HG02885 (cell line): ENCODE measurements around the gene MB21D2.
"Not testable (repeated sequence)": the region's sequence is repeated elsewhere in the genome, so short reads cannot be mapped to it uniquely, and the experiment has no call there.

ENCODE experiments used
- ATAC-seq: cut with Tn5 transposase; IDR thresholded peaks from one replicate; pipeline ENCODE4 v1.9.1; 2021; ENCODE audit warnings: mild to moderate bottlenecking; ENCODE audit not compliant: unreplicated experiment, poor library complexity

MB21D2 gene

DNA sequence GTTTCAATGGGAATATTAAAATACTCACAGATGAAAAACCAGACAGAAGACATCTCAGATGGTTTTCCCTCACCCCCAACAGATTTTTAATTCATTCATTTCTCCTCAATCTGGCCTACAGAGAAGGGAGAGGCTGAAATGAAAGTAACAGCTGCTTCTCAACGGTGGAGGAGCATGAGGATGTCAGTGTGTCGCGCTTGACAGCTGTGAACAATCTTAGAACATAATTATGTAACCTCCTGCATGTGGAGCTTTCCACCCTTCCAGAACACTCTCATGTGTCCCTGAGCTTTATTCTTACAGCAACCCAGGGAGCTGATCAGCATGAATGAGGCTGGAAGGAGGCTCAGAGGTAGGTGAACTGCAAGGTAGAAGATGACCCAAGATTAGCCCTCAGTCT, 52.7 kb downstream of the MB21D2 start:
- ATAC-seq: peak; percentile 74

- no peak for ATAC-seq
Measured at GRCh38 chr3:192863091-192863420, 54.6 kb downstream of the MB21D2 start.

DNA sequence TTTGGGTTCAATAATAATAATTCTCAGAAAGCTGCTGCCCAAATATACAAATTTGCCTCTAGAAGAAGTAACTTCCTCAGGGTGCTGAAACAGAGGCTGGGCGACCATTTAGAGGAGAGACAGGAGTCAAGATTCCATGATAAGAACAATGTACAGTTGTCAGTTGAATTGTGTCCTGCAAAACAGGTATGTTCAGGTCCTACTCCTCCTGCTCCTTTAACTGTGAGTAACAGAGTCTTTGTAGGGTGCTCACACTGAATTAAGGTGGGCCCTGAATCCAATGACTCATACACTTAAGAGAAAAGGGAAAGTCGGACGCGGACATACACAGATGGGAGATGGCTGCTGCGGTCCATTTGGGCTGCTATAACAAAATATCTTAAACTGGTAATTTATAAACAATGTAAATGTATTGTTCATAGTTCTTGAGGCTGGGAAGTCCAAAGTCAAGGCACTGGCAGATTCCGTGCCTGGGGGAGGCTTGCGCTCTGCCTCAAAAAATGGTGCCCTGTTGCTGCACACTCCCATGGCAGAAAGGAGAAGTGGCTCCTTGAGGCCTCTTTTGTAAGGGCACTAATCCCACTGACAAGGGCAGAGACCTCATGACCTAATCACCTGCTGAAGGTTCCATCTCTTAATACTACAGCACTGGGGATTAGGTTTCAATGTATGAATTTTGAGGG, 55.1 kb downstream of the MB21D2 start:
- ATAC-seq: no peak

DNA sequence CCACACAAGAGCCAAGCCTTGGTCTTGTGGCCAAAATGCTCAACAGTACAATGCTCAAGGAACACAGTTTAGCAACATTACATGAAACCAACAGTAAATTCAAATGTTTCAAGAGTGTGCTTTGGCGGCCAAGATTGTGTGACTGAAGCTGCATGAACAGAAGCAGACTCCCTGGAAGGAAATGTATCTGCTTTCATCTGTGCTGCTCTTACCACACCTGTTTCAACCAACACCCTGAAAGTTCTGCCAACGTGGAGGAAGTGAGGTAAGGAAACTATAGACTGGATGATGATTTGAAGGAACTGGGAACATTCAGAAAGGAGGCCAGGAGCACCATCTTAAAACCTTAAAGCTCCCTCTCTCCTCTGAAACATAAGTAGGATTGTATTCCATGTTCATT, 55.7 kb downstream of the MB21D2 start:
- ATAC-seq: peak; percentile 48

DNA sequence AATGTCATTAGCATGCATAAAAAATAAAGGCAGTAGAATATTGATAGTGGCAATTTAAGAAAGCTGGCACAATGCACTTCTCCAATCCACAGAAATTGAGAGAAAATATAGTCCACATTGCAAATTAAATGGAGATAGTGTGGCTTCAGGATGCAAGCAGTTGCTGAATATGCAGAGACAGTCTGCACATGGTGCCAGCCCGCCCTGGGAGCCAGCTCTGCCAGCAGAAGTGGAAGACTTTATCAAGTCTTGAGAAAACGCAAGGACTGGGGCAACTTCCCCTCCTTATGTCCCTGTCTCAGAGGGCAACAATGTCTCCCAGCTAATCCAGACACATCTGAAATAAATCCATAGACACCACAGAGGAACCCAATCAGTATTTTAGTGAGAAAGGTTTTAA, 57.2 kb downstream of the MB21D2 start:
- ATAC-seq: no peak

DNA sequence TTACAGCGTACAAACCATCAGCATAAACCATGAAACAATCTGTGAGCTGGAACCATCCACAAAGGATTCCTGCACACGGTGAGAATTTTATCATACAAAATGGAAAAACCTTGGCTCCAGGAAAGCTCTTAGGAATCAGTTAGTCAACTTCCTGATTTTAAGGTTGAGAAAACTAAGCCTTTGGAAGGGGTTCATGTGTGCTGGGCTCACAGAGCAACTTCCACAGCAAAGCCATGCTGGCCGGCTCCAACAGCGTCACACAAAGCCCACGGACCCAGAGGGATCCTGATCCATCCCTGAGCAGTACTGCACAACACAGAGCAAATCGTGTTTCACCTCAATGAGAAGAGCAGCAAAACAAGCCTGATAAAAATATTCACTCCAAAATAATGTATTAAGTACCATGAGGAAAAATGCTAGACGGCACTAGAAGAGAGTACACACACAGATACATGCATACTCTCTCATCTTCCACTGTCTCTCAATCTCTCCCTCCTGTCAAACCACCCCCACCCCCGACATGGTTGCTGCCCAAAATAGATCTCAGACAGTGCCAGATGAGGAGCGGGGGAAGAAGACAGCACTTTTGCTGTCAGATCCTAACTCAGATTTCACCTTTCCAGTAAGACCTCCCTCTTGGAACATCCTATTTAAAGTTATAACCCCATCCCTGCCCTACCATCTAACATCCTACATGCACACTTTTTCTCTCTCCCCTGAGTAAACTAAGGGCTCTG, 58.6 kb downstream of the MB21D2 start:
- ATAC-seq: no peak

DNA sequence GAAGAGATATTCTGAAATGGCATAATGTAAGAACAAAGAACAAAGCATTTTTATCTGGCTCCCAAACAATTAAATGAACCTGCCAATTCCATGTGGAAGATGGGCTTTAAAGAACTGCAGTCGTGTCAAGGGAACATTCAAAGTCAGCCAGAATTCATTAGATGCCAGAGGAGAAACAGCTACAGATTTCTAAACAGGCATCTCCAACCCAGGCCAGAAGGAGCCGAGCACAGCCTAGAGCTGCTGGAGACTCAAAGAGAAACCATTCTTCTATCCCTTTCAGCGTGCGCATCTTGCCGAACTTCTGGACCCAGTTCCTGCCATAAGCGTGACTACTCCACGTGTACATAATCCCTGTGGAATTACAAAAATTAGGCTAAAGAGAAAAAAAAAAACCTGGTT, 60.4 kb downstream of the MB21D2 start:
- ATAC-seq: no peak

- ATAC-seq: peak; percentile 33
Measured at GRCh38 chr3:192855434-192855833, 62.2 kb downstream of the MB21D2 start.

- peak; percentile 27 for ATAC-seq
Measured at GRCh38 chr3:192851821-192852372, 65.8 kb downstream of the MB21D2 start.

DNA sequence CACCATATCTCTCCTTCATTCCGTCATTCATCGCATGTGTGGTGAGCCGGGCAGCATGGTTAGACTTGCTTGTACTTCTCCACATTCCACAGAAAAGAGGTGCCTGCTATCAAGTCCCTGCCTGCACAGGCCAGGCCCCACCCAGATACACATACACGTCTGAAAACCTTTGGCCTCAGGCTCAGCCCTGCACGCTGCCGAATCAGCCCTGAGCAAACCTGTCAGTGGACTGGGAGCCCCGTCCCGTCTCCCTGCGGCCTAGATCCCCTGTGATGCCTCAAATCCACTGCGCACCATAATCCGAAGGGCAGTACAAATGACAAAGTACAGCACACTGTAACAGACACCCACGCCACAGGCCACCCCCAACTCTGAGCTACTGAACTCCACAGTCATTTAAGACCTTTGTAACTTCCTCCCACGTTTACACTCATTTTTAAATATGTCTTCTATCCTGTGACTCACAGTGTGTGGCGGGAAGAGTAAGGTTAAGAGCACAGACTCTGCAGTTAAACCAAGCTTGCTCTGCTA, 67.1 kb downstream of the MB21D2 start:
- peak; percentile 85 for ATAC-seq

GRCh38 chr3:192849821-192850220, 67.8 kb downstream of the MB21D2 start:
- ATAC-seq: not testable (repeated sequence)

- ATAC-seq: peak; percentile 28
Measured at GRCh38 chr3:192848371-192849233, 69.1 kb downstream of the MB21D2 start.

DNA sequence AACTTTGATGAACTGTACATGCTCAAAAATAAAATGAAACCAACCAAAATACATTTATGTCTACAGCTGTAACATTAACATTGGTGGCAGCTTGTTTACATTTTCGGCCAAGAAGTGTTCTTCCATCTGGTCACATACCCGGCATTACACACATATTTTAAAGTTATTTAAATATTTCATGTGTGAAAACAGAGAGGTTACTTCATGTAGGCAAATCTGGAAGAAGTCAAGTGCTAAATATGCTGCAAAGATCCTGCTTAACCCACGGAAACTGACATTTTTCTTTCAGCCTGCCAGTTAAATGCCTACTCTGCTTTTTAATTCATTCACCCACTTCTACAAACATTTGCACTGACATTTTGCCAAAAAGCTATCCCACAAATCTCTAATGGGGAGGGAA, 69.7 kb downstream of the MB21D2 start:
- no peak for ATAC-seq

- no peak for ATAC-seq
Measured at GRCh38 chr3:192845526-192845855, 72.2 kb downstream of the MB21D2 start.

- ATAC-seq: no peak
Measured at GRCh38 chr3:192844836-192845525, 72.7 kb downstream of the MB21D2 start.

GRCh38 chr3:192844486-192844765, 73.2 kb downstream of the MB21D2 start:
- ATAC-seq: no peak

DNA sequence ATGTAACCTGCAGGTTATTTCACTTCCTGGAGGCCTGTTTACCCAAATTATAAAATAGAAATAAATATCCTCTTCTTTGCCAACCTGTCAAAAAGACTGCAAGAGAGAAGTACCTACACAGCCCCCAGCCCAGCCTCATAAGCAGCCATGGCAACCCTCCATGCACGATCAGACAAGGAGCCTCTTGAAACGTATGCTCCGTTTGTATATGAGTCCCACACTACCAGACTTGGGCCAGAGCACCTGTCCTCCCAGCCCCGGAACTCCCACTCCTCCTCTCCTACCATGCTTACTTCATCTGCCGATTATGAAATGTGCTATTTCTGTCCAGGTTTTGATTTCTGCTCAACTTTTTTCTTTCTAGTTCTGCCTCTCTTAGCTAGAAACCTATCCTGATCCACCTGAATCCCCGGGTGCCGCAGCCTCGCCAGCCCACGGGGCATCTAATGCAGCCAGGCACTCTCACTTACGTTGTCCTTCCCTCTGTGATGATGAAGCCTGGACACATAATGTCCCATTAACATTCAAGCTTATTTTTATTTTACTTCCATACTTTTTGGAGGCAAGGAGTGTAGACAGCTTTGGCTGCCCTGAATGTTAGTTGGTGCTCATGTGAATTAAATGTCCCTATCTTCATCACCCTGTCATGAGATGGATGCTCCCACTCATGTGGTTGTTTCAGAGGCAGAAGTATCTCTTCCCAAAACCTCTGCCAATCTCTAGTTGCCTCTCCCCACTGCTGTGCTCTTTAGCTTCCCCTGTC, 73.8 kb downstream of the MB21D2 start:
- no peak for ATAC-seq

- peak; percentile 33 for ATAC-seq
Measured at GRCh38 chr3:192843119-192843518, 74.5 kb downstream of the MB21D2 start.

GRCh38 chr3:192842711-192843110, 74.9 kb downstream of the MB21D2 start:
- no peak for ATAC-seq

DNA sequence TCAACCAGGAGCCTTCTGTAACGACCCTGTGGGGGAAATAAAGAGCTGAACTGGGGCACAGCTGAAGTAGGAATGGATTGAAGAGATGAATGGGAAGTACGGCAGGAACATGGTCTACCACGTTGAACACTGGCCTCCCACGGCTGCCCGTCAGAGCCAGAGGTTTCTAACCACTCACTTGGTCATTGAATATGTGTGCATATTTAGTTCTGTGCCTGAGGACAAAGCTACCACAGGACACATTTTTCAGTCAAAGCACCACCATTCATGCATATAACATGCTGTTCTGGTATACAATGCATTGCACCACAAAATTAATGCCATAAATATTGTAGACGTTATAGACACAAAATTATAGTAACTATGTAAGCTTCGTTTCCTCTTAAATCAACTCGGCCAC, 75.5 kb downstream of the MB21D2 start:
- no peak for ATAC-seq
